Stimulated activated memory B cell treated with anti-CD40 and anti-IgM and Interleukin-4, amounts not matched to agents 10 μg/mL and 1 μg/mL and 100 μg/mL, for 72 hours (primary cell): ENCODE measurements around the gene PTPRU.
A peak's percentile ranks its signal among the peaks of the same experiment; 100 is the strongest.

Source experiments
- ATAC-seq: fragments of 150-1000 bp; cut with Tn5 transposase; 2 replicates; pipeline ENCODE4 v1.10.0; 2021
- H3K27ac Mint-ChIP-seq: one replicate; pipeline ENCODE4 v1.8.0; 2022; ENCODE audit warnings: mild to moderate bottlenecking, mixed read lengths
- H3K27me3 Mint-ChIP-seq: one replicate; pipeline ENCODE4 v1.8.0; 2022; ENCODE audit warnings: mixed read lengths
- H3K36me3 Mint-ChIP-seq: one replicate; pipeline ENCODE4 v1.8.0; 2022; ENCODE audit warnings: mixed read lengths
- H3K4me1 Mint-ChIP-seq: one replicate; pipeline ENCODE4 v1.8.0; 2022; ENCODE audit warnings: mixed read lengths
- H3K4me3 Mint-ChIP-seq: one replicate; pipeline ENCODE4 v1.8.0; 2022; ENCODE audit warnings: mild to moderate bottlenecking, moderate library complexity, mixed read lengths
- H3K9me3 Mint-ChIP-seq: one replicate; pipeline ENCODE4 v1.8.0; 2022; ENCODE audit warnings: mixed read lengths

Gene PTPRU

GRCh38 chr1:29260531-29260930 is 24.2 kb downstream of the PTPRU start:
- Mint-ChIP-seq H3K9me3 (no peaks in the 10 kb centered on the region), H3K27me3 (peaks cover 60% of the 10 kb centered on the region), H3K4me1 (peaks cover 9% of the 10 kb centered on the region), H3K27ac (no peak overlapping the region), H3K36me3 (no peaks in the 10 kb centered on the region), H3K4me3 (peak overlapping the region; percentile 76)
- no peak for ATAC-seq

- Mint-ChIP-seq H3K9me3 (no peaks in the 10 kb centered on the region), H3K27ac (no peak overlapping the region), H3K27me3 (peaks cover 68% of the 10 kb centered on the region), H3K4me1 (peaks cover 8% of the 10 kb centered on the region), H3K4me3 (no peak overlapping the region), H3K36me3 (no peaks in the 10 kb centered on the region)
- ATAC-seq = no peak
Measured at GRCh38 chr1:29264773-29265389, 28.6 kb downstream of the PTPRU start.

DNA sequence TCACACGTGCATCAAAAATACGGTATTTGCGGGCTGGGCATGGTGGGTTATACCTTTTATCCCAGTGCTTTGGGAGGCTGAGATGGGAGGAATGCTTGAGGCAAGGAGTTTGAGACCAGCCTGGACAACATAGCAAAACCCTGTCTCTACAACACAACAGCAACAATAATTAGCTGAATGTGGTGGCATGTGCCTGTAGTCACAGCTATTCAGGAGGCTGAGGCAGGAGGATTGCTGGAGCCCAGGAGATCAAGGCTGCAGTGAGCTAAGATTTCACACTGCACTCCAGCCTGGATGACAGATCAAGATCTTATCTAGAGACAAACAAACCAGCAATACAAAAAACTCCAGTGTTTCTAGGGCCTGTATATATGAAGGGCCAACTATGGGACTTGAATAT is 30.6 kb downstream of the PTPRU start:
- Mint-ChIP-seq H3K27ac (no peak overlapping the region), H3K4me1 (no peaks in the 10 kb centered on the region), H3K4me3 (no peak overlapping the region), H3K9me3 (no peaks in the 10 kb centered on the region), H3K36me3 (no peaks in the 10 kb centered on the region), H3K27me3 (peaks cover 64% of the 10 kb centered on the region)
- ATAC-seq = no peak

DNA sequence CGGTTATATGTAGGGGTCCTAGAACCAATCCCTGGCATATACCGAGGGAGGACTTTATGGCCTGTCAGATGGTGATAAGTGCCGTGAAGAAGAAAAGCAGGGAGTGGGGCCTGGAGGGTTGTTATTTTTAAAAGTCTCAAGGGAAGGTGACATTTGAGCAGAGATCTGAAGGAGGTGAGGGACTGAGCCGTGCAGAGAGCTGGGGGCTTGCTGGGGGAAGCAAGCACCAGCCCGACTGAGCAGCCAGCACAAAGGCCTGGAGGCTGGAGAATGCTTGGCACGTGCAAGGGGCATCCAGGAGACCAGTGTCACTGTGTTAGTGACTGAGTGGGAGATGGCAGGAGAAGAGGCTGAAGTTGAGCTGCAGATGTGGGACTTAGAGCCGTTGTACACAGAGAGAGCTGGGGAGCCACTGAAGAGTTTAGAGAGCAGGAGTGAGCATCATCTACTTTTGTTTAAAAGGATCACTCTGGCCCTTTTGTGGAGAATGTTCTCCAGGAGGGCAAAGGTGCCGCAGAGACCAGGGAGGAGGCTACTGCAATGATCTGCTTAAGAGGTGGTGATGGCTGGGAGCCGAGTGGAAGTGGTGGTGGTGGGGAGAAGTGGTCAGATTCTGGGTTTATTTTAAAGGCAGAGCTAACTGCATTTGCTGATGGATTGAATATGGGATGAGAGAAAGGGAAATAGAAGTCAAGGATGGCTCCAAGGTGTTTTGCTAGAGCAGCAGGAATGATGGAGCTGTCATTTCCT is 31.2 kb downstream of the PTPRU start:
- H3K9me3 Mint-ChIP-seq = no peaks in the 10 kb centered on the region
- H3K36me3 Mint-ChIP-seq = no peaks in the 10 kb centered on the region
- H3K4me1 Mint-ChIP-seq = no peaks in the 10 kb centered on the region
- H3K27me3 Mint-ChIP-seq = peaks cover 64% of the 10 kb centered on the region
- no peak overlapping the region for H3K4me3 Mint-ChIP-seq
- H3K27ac Mint-ChIP-seq = no peak overlapping the region
- no peak for ATAC-seq

DNA sequence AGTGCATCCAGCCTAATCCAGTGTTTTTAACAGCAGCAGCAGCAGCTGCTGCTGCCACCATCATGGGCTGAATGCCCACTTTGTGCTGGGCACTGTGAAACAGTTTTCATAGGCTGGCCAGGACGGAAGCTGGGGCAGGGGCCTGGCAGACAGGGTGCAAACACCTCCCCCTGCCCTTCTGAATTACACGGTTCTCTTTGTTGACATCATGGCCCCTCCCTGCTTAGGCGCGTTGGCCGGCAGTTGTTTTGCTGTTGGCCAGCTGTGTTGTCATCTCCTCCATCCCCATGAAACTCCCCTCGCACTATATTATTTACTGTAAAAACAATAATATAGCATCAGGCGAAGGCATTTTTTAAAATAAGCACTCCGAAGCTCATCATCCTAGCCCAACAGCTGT is 33.1 kb downstream of the PTPRU start:
- H3K27ac Mint-ChIP-seq = no peak overlapping the region
- no peaks in the 10 kb centered on the region for H3K36me3 Mint-ChIP-seq
- no peak overlapping the region for H3K4me3 Mint-ChIP-seq
- H3K27me3 Mint-ChIP-seq = peaks cover 69% of the 10 kb centered on the region
- no peak for ATAC-seq
- H3K4me1 Mint-ChIP-seq = no peaks in the 10 kb centered on the region
- H3K9me3 Mint-ChIP-seq = no peaks in the 10 kb centered on the region

DNA sequence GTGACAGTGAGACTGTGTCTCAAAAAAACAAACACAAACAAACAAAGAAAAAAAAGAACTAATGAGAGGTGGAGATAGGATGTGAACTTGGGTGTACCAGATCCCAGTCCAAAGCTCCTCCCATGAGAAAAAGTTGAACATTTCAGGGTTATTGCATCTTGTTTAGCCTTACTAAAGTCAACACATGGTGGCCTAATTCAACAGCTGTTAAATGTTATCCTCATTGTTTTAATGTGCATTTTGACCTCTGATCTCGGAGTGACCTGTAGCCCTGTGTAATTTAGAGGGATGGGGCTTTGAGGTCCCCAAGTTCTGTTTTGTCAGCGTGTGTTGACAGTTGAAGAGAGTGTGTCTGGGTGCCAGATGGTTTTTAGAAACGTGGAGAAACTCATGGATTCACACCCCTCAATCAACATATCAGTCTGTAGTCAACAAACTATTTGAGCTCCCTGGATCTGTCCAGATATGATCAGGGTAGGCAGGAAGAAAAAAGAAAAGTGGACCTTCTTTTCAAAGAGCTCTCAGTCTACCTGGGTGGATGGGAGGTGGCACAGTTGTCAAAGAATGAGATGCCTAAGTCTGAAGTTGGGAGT is 34.7 kb downstream of the PTPRU start:
- no peaks in the 10 kb centered on the region for H3K4me1 Mint-ChIP-seq
- no peaks in the 10 kb centered on the region for H3K9me3 Mint-ChIP-seq
- H3K27me3 Mint-ChIP-seq = peaks cover 68% of the 10 kb centered on the region
- H3K36me3 Mint-ChIP-seq = no peaks in the 10 kb centered on the region
- no peak overlapping the region for H3K27ac Mint-ChIP-seq
- H3K4me3 Mint-ChIP-seq = no peak overlapping the region
- ATAC-seq = no peak

- ATAC-seq = peak; percentile 42
- Mint-ChIP-seq H3K27ac (no peak overlapping the region), H3K4me3 (no peak overlapping the region), H3K9me3 (peaks cover 2% of the 10 kb centered on the region), H3K27me3 (peaks cover 64% of the 10 kb centered on the region), H3K36me3 (no peaks in the 10 kb centered on the region), H3K4me1 (no peaks in the 10 kb centered on the region)
Measured at GRCh38 chr1:29271724-29272123, 35.4 kb downstream of the PTPRU start.

DNA sequence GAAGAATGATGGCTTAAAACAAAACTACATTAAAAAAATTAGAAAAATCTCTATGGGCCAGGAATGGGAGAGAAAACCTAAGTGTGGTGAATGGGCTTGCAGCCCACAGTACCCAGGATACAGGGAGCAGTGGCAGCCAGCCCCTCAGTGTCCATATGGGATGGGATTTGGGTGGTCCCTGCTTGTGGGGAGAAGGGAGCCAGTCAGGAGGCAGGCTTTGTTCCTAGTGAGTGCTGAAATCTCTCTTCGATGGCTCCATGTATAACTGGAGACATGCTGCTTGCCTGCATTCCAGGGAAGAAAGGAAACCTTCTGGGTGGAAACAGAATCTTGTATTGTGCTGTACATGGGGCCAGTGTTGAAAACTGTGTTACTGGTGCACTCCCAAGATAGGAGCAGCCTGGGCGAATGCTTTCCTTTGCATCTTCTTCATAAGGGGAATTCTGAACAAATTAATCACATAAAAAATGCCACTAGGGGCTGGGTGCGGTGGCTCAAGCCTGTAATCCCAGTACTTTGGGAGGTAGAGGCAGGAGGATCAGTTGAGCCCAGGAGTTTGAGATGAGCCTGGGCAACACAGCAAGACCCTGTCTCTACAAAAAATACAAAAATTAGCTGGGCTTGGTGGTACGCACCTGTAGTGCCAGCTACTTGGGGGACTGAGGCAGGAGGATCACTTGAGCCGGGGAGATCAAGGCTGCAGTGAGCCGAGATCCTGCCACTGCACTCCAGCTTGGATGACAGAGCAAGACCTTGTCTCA is 36.0 kb downstream of the PTPRU start:
- Mint-ChIP-seq H3K36me3 (no peaks in the 10 kb centered on the region), H3K4me3 (no peak overlapping the region), H3K4me1 (no peaks in the 10 kb centered on the region), H3K27ac (no peak overlapping the region), H3K27me3 (peaks cover 62% of the 10 kb centered on the region), H3K9me3 (peaks cover 4% of the 10 kb centered on the region)
- ATAC-seq = no peak

- H3K4me1 Mint-ChIP-seq = no peaks in the 10 kb centered on the region
- no peak overlapping the region for H3K27ac Mint-ChIP-seq
- no peak overlapping the region for H3K4me3 Mint-ChIP-seq
- no peak for ATAC-seq
- peaks cover 37% of the 10 kb centered on the region for H3K27me3 Mint-ChIP-seq
- H3K36me3 Mint-ChIP-seq = no peaks in the 10 kb centered on the region
- peaks cover 4% of the 10 kb centered on the region for H3K9me3 Mint-ChIP-seq
Measured at GRCh38 chr1:29275435-29275834, 39.1 kb downstream of the PTPRU start.

DNA sequence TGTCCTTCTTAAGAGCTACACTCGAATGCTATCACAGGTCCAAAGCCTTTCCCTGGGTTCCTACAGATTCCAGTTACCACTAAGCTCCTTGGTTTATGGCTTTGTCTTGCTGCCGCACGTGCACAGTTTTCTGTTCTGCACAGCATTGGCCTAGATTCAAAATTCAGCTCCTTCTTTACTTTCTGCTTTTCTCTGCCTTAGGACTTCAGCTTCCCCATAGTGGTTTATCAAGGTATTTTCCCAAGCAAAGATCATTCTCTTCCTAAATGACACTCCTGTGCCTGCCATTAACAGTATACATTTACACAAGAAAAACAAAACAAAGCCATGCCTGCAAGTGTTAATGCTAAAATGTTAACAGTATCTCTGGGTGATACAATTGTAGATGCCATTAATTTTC is 41.8 kb downstream of the PTPRU start:
- Mint-ChIP-seq H3K27me3 (peaks cover 28% of the 10 kb centered on the region), H3K27ac (no peak overlapping the region), H3K4me1 (peaks cover 1% of the 10 kb centered on the region), H3K36me3 (no peaks in the 10 kb centered on the region), H3K4me3 (no peak overlapping the region), H3K9me3 (peaks cover 4% of the 10 kb centered on the region)
- no peak for ATAC-seq

DNA sequence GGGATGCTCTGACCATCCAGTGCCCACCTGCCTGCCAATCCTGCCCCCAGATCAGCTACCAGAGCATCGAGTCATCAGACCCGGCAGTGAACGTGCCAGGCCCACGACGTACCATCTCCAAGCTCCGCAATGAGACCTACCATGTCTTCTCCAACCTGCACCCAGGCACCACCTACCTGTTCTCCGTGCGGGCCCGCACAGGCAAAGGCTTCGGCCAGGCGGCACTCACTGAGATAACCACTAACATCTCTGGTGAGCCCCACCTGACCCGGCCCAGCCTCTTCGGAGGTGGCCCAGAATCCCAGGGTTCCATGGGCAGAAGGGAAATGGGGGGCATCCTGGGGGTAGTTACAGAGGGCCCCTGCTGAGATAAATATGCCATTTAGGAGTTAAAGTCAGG is 43.1 kb downstream of the PTPRU start:
- H3K9me3 Mint-ChIP-seq = peaks cover 4% of the 10 kb centered on the region
- peaks cover 8% of the 10 kb centered on the region for H3K4me1 Mint-ChIP-seq
- ATAC-seq = no peak
- H3K27ac Mint-ChIP-seq = no peak overlapping the region
- no peak overlapping the region for H3K4me3 Mint-ChIP-seq
- no peaks in the 10 kb centered on the region for H3K36me3 Mint-ChIP-seq
- peaks cover 41% of the 10 kb centered on the region for H3K27me3 Mint-ChIP-seq

DNA sequence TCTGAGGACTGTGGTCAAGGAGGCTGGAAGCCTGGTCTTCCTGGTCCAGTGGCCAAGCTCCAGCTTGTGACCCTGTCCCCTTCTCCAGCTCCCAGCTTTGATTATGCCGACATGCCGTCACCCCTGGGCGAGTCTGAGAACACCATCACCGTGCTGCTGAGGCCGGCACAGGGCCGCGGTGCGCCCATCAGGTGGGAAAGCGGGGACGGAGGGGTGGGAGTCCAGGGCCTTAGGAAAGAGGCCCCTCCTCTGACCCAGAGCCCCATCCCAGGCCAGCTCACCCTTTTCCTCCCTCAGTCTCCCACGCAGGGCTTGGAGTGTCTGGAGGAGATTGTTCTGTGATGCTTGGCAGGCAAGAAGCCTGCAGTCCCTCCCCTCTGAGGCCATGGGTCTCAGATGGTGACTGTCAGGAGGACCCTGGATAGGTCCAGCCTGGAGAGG is 43.6 kb downstream of the PTPRU start:
- peaks cover 8% of the 10 kb centered on the region for H3K4me1 Mint-ChIP-seq
- H3K27ac Mint-ChIP-seq = no peak overlapping the region
- H3K27me3 Mint-ChIP-seq = peaks cover 41% of the 10 kb centered on the region
- H3K36me3 Mint-ChIP-seq = no peaks in the 10 kb centered on the region
- ATAC-seq = no peak
- peaks cover 4% of the 10 kb centered on the region for H3K9me3 Mint-ChIP-seq
- no peak overlapping the region for H3K4me3 Mint-ChIP-seq

- Mint-ChIP-seq H3K4me3 (no peak overlapping the region), H3K36me3 (no peaks in the 10 kb centered on the region), H3K4me1 (peaks cover 8% of the 10 kb centered on the region), H3K27ac (no peak overlapping the region), H3K27me3 (peaks cover 35% of the 10 kb centered on the region), H3K9me3 (peaks cover 4% of the 10 kb centered on the region)
- no peak for ATAC-seq
Measured at GRCh38 chr1:29280409-29281131, 44.2 kb downstream of the PTPRU start.

GRCh38 chr1:29281571-29281970 is 45.2 kb downstream of the PTPRU start:
- H3K9me3 Mint-ChIP-seq = peaks cover 4% of the 10 kb centered on the region
- no peak overlapping the region for H3K4me3 Mint-ChIP-seq
- ATAC-seq = no peak
- no peaks in the 10 kb centered on the region for H3K36me3 Mint-ChIP-seq
- H3K27me3 Mint-ChIP-seq = peaks cover 31% of the 10 kb centered on the region
- no peak overlapping the region for H3K27ac Mint-ChIP-seq
- peaks cover 9% of the 10 kb centered on the region for H3K4me1 Mint-ChIP-seq
